HCT116 (cell line): ENCODE results near the gene SFXN3. TPM values are rescaled to one million over a fixed set of nuclear protein-coding genes. Genes with fewer than 3 reads are reported as not detected.

Source experiments
- ATAC-seq: fragments of 200-7000 bp; cut with Tn5 transposase; 2 replicates; pipeline ENCODE4 v1.9.1; 2020; ENCODE audit warnings: mild to moderate bottlenecking, moderate library complexity
- BruUV-seq: library from RNA; stranded (reverse); fragments of 400-500 nt; replicated peaks from 2 replicates; lab custom pipeline; 2021; lab: Mats Ljungman, UMichigan
- CTCF ChIA-PET: fragments of 300-600 bp; sonication (Branson Sonifier 250); formaldehyde crosslinking; loops from one replicate; lab custom pipeline; 2021; ENCODE audit warnings: antibody characterized with exemption; lab: Charles Lee
- POLR2A ChIA-PET: fragments of 300-600, 350-600 bp; sonication (Branson Sonifier 250); formaldehyde crosslinking; loops from one replicate; lab custom pipeline; 2021; ENCODE audit warnings: antibody characterized with exemption; lab: Charles Lee
- RAD21 ChIA-PET, 2 experiments: fragments of 300-600 bp; sonication (Branson Sonifier 250); formaldehyde crosslinking; loops; one replicate each; lab custom pipeline; 2023; ENCODE audit warnings: low total read pairs in 2 of 2; ENCODE audit not compliant: uncharacterized antibody in 2 of 2, unreplicated experiment in 2 of 2, low non-redundant PET in 1 of 2; lab: Charles Lee
- DNase-seq: peaks from one replicate; pipeline ENCODE4 v3.0.0-alpha.2; 2010; ENCODE audit warnings: low read depth, low spot score
- H2AFZ ChIP-seq: fragments of 200-600 bp; shearing (Covaris generic), sonication (generic); 2 replicates; pipeline ENCODE4 v1.6.1; 2017; ENCODE audit warnings: low read depth, mixed run types, mixed read lengths, antibody characterized with exemption, low read length; ENCODE audit not compliant: poor library complexity, severe bottlenecking
- H3K27ac ChIP-seq: 2 replicates; pipeline ENCODE4 v1.5.1; 2012; ENCODE audit warnings: low read depth, low read length
- H3K27me3 ChIP-seq: fragments of 200-600 bp; sonication (generic); 2 replicates; pipeline ENCODE4 v1.6.1; 2016; ENCODE audit warnings: mixed run types, low read length, mixed read lengths; ENCODE audit not compliant: insufficient read depth
- H3K36me3 ChIP-seq, 2 experiments: fragments of 200-500 bp in 1 of 2; fragments of 200-600 bp in 1 of 2; sonication (Bioruptor generic) in 1 of 2; sonication (generic) in 1 of 2; 2 replicates each; pipeline versions ENCODE4 v1.5.1 to v1.6.1; 2014 to 2016; ENCODE audit warnings: low read length in 2 of 2, inconsistent platforms in 1 of 2, mixed read lengths in 1 of 2, mixed run types in 1 of 2; ENCODE audit not compliant: insufficient read depth in 2 of 2, control insufficient read depth in 1 of 2
- H3K4me1 ChIP-seq, 2 experiments: fragments of 200-600 bp in 1 of 2; sonication (generic) in 1 of 2; 2 replicates each; pipeline versions ENCODE4 v1.5.1 to v1.6.1; 2012 to 2017; ENCODE audit warnings: low read length in 2 of 2, inconsistent platforms in 1 of 2, mild to moderate bottlenecking in 1 of 2, mixed read lengths in 1 of 2, mixed run types in 1 of 2, moderate library complexity in 1 of 2; ENCODE audit not compliant: insufficient read depth in 2 of 2, control insufficient read depth in 1 of 2
- H3K4me2 ChIP-seq: fragments of 200-600 bp; sonication (generic); 2 replicates; pipeline ENCODE4 v1.6.1; 2017; ENCODE audit warnings: mixed run types, low read length, mixed read lengths
- H3K4me3 ChIP-seq, 2 experiments: fragments of 200-600 bp in 1 of 2; sonication (generic) in 1 of 2; replicated peaks in 1 of 2; 2 replicates each; pipeline ENCODE4 v1.5.1; 2011 to 2016; ENCODE audit warnings: low read length in 2 of 2, control low read depth in 1 of 2, low read depth in 1 of 2, mild to moderate bottlenecking in 1 of 2, mixed read lengths in 1 of 2, mixed run types in 1 of 2
- H3K79me2 ChIP-seq: fragments of 200-600 bp; sonication (generic); 2 replicates; pipeline ENCODE4 v1.6.1; 2017; ENCODE audit warnings: mild to moderate bottlenecking, mixed run types, low read length, moderate library complexity, mixed read lengths; ENCODE audit not compliant: insufficient read depth
- H3K9ac ChIP-seq: fragments of 200-600 bp; sonication (generic); 2 replicates; pipeline ENCODE4 v1.6.1; 2016; ENCODE audit warnings: low read length, mixed read lengths
- H3K9me2 ChIP-seq: fragments of 200-600 bp; sonication (generic), shearing (Covaris generic); 2 replicates; pipeline ENCODE4 v1.6.1; 2017; ENCODE audit warnings: mixed run types, mild to moderate bottlenecking, moderate library complexity; ENCODE audit not compliant: insufficient read depth
- H3K9me3 ChIP-seq, 2 experiments: fragments of 200-500 bp in 1 of 2; fragments of 200-600 bp in 1 of 2; sonication (Bioruptor generic) in 1 of 2; sonication (generic) in 1 of 2; 2 replicates each; pipeline ENCODE4 v1.6.1; 2014 to 2017; ENCODE audit warnings: low read length in 2 of 2, mixed read lengths in 2 of 2, inconsistent platforms in 1 of 2, low read depth in 1 of 2, mild to moderate bottlenecking in 1 of 2, mixed run types in 1 of 2, moderate library complexity in 1 of 2; ENCODE audit not compliant: control insufficient read depth in 1 of 2, insufficient read depth in 1 of 2
- H4K20me1 ChIP-seq: fragments of 200-600 bp; sonication (generic), shearing (Covaris generic); 2 replicates; pipeline ENCODE4 v1.6.1; 2017; ENCODE audit warnings: mixed run types, mild to moderate bottlenecking, moderate library complexity; ENCODE audit not compliant: insufficient read depth
- CEBPB ChIP-seq: IDR thresholded peaks from 2 replicates; pipeline ENCODE4 v1.6.1; 2012; ENCODE audit warnings: low read depth
- EGR1 ChIP-seq: IDR thresholded peaks from 2 replicates; pipeline ENCODE4 v1.6.1; 2012; ENCODE audit warnings: low read depth
- ELF1 ChIP-seq: IDR thresholded peaks from 2 replicates; pipeline ENCODE4 v1.6.1; 2012; ENCODE audit warnings: low read depth, borderline replicate concordance
- EZH2 ChIP-seq: fragments of 200-600 bp; sonication (generic); IDR thresholded peaks from 2 replicates; pipeline ENCODE4 v1.6.1; 2017; ENCODE audit warnings: antibody characterized with exemption, mixed run types
- EZH2phosphoT487 ChIP-seq: fragments of 200-600 bp; IDR thresholded peaks from 2 replicates; pipeline ENCODE4 v1.6.1; 2018; ENCODE audit warnings: antibody characterized with exemption, borderline replicate concordance
- JUND ChIP-seq: IDR thresholded peaks from 2 replicates; pipeline ENCODE4 v1.6.1; 2012
- POLR2A ChIP-seq: IDR thresholded peaks from 2 replicates; pipeline ENCODE4 v1.7.0; 2011; ENCODE audit warnings: borderline replicate concordance; ENCODE audit not compliant: insufficient read depth, insufficient read length; ENCODE audit errors: extremely low read depth
- RAD21 ChIP-seq: IDR thresholded peaks from 2 replicates; pipeline ENCODE4 v1.6.1; 2012; ENCODE audit warnings: low read depth, mild to moderate bottlenecking
- REST ChIP-seq: IDR thresholded peaks from 2 replicates; pipeline ENCODE4 v1.6.1; 2012; ENCODE audit warnings: low read depth
- SIN3A ChIP-seq: IDR thresholded peaks from 2 replicates; pipeline ENCODE4 v1.6.1; 2012; ENCODE audit warnings: low read depth
- ZBTB33 ChIP-seq: IDR thresholded peaks from 2 replicates; pipeline ENCODE4 v1.6.1; 2011; ENCODE audit warnings: mild to moderate bottlenecking, low read length, moderate library complexity; ENCODE audit not compliant: insufficient replicate concordance; ENCODE audit errors: extremely low read depth
- intact Hi-C: fragments of 100-400 bp; cut with micrococcal nuclease; formaldehyde crosslinking; loops from 2 replicates; pipeline ENCODE4 v1.10.0; 2022
- total RNA-seq: library from RNA; stranded (reverse); gene quantifications from one replicate; pipeline ENCODE4 v1.2.1, GENCODE V29; 2021; ENCODE audit not compliant: unreplicated experiment
- TF ChIP-seq, protein P1 (sequence below): IDR thresholded peaks from 2 replicates; pipeline ENCODE4 v1.6.1; 2012

The SFXN3 gene
- total RNA-seq, 1 experiment from 2014 or later, result 52.5 TPM

- TF ChIP-seq REST, result no peak
- TF ChIP-seq RAD21, result no peak
- no peak for TF ChIP-seq JUND
- no peak for TF ChIP-seq CEBPB
- no peak for TF ChIP-seq EZH2
- no peak for TF ChIP-seq SIN3A
Measured at GRCh38 chr10:101075775-101076174, 44.7 kb downstream of the SFXN3 start (continued).

DNA sequence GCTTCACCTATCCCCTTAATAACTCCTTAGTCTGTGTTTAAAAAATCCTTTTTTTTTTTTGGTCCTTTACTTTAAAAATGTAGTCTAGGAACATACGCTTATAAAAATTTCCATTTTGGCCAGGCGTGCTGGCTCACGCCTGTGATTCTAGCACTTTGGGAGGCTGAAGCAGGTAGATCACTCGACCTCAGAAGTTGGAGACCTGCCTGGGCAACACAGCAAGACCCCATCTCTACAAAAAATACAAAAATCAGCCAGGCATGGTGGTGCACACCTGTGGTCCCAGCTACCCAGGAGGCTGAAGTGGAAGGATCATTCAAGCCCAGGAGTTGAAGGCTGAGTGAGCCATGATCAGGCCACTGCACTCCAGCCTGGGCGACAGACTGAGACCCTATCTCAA, 45.6 kb downstream of the SFXN3 start:
- BruUV-seq, result no TSS peak
- Histone ChIP-seq H3K9me2 (no peaks in the 10 kb centered on the region), H2AFZ (no peak overlapping the region), H3K4me2 (no peak overlapping the region), H3K9ac (no peak overlapping the region), H3K36me3 (no peaks in the 10 kb centered on the region), H3K27ac (no peak overlapping the region), H3K4me3 (no peak overlapping the region), H3K79me2 (no peaks in the 10 kb centered on the region), H4K20me1 (no peaks in the 10 kb centered on the region), H3K9me3 (no peaks in the 10 kb centered on the region), H3K27me3 (peaks cover 33% of the 10 kb centered on the region), H3K4me1 (peaks cover 0 to 4% of the 10 kb centered on the region in 2 experiments; a peak in 2 of 4 replicates)
- intact Hi-C loops, result no loop called here
- TF ChIP-seq JUND (no peak), EGR1 (no peak), POLR2A (no peak), EZH2 (no peak), ELF1 (no peak), ZBTB33 (no peak), EZH2phosphoT487 (no peak)
- TF ChIP-seq, protein P1, sequence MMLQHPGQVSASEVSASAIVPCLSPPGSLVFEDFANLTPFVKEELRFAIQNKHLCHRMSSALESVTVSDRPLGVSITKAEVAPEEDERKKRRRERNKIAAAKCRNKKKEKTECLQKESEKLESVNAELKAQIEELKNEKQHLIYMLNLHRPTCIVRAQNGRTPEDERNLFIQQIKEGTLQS, result no peak
- RAD21 ChIA-PET, result no interaction called here
- CTCF ChIA-PET, result interaction anchor here (1.0 to 3.5 kb wide), 4 partner anchors 10 to 66 kb away, joined by 3 to 27 read pairs (median 4); no protein-coding TSS in a partner anchor
- POLR2A ChIA-PET, result interaction anchor here (2.1 kb wide), 1 partner anchor 34 kb away, joined by 6 read pairs; no protein-coding TSS in a partner anchor
- DNase-seq (no peak), ATAC-seq (no peak)
